ENCODE results near the gene ASRGL1.
A peak's percentile ranks its signal among the peaks of the same experiment; 100 is the strongest.

Gene ASRGL1

DNA sequence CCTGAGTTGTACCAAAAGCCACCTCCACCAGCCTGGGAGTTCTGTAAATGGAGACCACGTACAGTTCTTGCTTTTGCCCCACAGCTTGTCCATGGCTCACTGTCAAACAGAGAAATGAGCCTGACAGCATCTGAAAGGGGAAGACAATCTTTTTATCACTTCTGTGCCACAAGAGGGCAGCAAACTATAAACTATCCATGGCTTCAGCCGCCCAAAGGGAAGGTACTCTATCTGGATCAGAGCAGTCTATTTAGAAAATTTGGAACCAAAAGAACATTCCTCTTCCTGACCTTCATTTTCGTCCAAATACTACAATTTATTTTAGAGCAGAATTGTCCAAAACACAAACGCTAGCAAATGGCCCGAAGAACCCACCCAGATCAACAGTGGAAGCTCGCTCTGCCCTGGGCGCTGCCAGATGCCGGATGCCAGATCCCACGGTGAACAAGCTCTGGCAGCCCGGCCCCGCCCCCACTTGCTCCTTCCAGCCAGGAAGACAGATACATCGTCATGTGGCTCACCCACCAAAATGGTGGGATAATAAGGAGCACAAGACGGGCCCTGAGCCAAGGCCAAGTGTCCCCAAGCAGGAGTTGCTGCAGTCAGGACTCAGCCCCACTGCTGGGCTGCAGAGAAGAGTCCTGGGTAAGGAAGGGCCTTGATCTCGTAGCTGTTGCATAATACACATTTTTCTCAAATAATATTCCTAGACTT is 57.7 kb downstream of the ASRGL1 start:
- DNase-seq = peak; percentile 76

- DNase-seq = no peak
Measured at GRCh38 chr11:62395885-62396551, 58.8 kb downstream of the ASRGL1 start.

GRCh38 chr11:62398011-62398994 is 61.1 kb downstream of the ASRGL1 start:
- peak; percentile 52 for DNase-seq

- no peak for DNase-seq
Measured at GRCh38 chr11:62399172-62399877, 62.1 kb downstream of the ASRGL1 start.

DNA sequence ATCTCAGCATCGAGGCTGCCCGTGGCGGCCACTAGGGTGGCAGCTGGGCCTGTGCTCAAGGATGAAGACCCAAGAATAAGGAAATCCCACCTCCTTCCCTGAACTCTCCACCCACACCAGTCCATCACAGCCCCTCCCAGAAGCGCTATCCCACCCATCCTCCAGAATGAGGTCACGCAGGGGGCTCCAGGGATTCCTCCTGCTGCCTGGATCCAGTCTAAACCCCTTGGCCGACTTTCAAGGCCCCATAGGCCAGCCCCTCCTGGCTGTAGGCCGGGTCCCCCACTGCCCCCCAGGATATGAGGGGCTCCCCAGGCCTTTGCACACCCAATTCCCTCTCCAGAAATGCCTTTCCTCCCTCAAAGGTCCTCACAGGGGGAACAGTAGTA is 62.6 kb downstream of the ASRGL1 start:
- DNase-seq = no peak

GRCh38 chr11:62400281-62400680 is 63.0 kb downstream of the ASRGL1 start:
- no peak for DNase-seq

- no peak for DNase-seq
Measured at GRCh38 chr11:62400760-62401159, 63.5 kb downstream of the ASRGL1 start.

DNA sequence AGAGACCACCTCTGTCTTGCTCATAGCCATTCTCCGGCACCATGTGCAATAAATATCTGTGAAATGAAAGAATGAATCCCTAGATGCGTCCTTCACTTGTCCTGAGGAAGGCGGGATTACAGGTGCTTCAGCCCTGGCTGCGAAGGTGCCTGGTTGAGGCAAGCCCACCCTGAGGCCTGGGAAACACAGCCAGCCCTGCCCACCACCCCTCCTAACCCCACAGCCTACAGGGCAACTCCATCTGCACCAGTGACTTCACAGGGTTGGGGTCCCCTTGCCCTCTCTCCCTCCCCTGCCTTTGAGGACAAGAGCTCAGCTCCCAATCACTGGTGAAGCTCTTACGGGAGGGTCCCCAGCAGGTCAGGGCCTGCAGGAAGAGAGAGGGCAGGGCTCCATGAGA is 64.1 kb downstream of the ASRGL1 start:
- no peak for DNase-seq

DNA sequence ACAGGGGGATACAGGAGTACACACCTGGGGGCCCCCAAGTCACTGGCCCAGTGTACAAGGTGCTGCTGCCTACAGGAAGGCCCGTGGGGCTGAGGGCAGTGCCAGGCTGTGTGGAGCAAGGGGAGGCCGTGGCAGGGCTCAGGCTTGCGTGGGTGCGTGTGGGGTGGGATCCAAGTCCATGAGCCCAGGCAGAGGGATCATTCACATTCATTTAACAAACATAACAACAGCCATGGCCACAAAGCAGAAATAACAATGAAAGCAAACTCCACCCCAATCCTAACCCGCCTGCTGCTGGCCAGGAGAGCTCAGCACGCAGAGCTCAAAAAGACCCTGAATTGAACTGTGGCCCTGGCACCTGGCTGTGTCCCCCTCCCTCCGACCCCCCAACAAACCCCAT is 64.6 kb downstream of the ASRGL1 start:
- DNase-seq = no peak

DNA sequence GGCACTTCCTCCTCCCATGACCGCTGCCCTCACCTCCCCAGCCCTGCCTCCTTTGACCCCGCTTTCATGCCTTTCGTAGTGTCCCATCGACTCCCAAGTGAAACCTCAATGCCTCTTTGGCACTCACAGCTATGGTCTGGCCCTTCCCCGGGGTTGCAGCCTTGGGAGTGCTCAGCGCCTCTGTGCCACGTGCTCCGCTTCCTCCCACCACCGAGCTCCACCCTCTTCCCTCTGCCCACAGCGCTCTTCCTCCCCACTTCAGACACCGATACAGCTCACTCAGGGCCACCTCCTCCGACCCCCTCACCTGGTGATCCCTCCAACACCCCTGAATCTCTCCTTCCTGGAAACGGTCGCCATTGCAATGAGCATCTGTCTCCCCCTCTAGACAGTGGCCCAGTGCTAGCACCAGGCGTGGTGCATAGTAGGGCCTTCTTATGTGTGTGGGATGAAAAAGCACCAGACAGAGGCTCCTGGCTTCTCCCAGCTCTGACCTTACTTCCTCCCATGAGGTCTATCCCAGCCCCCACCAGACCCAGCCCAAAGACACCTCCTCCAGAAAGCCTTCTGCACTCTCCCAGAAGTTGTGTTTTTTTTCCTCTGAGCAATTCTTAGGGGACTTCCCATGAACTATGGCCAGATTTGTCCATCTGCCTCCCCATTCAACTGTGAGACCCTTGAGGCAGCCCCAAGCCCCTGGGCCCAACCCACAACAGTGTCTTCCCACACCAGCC is 65.1 kb downstream of the ASRGL1 start:
- DNase-seq = peak; percentile 44

DNA sequence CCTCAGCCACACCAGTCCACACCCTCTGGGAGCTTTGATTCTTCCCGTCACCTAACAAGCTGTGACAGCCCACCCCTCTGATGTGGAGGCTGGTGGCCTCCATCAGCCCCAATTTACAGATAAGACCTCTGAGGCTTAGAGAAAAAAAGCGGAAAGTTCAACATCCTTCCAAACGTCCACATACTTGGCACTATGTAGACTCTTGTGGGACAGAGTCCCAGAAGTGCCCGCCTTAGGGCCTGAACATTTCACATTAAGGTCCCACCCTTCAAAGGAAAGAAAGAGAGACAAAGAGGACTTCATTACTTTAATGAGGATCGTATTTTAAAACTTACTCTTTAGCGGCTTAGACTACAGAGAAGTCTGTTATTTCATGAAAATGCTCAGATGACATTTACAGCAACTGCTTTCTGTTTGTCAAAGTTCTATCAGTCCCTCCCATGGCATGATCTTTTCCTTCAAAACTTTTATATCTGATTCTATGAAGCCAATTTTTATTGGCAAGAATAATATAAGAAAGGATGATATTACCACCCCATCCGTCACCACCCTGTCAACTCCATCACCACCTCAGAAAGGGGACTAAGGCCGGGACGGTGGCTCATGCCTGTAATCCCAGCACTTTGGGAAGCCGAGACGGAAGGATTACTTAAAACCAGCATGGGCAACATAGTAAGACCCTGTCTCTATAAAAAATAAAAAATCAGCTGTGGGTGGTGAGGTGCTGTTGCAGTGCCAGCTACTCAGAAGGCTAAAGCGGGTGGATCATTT is 65.9 kb downstream of the ASRGL1 start:
- DNase-seq = no peak

GRCh38 chr11:62404435-62404834 is 67.2 kb downstream of the ASRGL1 start:
- DNase-seq = no peak

DNA sequence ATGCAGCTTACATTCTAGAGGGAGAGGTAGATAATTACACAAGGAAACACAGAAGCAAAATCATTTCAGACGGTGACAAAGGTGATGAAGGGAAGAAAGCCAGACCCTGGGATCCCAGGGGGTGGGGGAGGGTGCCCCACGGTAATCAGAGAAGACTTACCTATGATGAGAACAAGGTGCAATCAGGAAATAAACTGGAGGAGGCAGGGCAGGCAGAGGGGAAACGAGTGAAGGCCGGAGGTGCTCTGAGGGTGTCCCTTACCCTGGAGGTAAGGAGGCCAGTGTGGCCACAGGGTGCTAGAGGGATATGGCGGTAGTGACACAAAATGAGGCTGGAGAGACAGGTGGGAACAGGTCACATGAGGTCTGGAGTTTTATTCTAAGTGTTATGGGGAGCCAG is 67.7 kb downstream of the ASRGL1 start:
- no peak for DNase-seq

- no peak for DNase-seq
Measured at GRCh38 chr11:62406034-62406433, 68.8 kb downstream of the ASRGL1 start.

- no peak for DNase-seq
Measured at GRCh38 chr11:62409831-62410230, 72.6 kb downstream of the ASRGL1 start.

GRCh38 chr11:62410972-62411371 is 73.7 kb downstream of the ASRGL1 start:
- DNase-seq = no peak

GRCh38 chr11:62411524-62411923 is 74.3 kb downstream of the ASRGL1 start:
- DNase-seq = no peak

DNA sequence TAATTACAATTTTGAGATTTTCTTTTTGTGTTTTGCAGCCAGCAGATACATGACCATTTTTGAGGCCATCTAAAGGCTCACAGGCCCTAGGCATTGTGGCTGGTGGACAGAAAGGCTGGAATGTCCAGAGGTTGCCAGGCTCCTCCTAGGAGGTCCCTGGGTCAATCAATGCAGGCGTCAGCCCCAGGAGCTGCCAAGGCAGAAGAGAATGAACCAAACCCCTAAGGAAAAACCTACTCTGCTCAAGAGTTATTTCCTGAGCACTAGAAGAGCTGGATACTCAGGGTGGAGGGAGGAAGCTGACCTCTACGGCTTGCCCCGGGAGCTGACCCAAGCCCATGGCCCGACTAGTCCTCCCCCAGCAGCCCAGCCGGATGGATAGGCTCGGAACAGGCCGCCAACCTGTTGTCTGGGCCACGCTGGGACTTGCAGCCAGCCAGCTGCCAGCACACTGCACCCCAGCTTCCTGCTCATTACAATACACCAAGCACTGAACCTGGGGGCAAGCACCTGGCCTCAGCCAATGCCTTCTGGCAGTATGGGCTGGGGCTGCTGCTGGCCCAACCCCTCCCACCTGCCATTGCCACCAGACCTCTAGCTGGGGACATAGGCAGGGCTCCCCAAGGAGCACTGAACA is 75.9 kb downstream of the ASRGL1 start:
- DNase-seq = no peak

DNA sequence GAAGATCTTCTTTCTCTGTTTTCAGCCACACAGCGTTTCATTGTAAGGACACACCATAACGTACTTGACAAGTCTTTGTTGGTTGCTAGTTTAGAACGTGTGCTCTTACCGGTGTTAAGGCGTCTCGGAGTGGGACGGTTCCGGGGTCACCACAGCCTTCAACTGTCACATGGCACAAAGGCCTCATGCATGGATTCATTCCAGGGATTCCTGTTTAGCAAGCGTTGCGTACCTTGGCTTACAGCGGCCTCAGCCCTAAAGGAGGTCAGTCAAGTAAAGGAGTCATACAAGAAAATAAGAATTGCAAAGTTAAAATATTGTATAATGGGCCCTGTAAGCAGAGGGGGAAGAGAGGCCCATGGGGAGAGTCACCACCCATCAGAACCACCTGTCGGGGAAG is 79.3 kb downstream of the ASRGL1 start:
- no peak for DNase-seq

DNA sequence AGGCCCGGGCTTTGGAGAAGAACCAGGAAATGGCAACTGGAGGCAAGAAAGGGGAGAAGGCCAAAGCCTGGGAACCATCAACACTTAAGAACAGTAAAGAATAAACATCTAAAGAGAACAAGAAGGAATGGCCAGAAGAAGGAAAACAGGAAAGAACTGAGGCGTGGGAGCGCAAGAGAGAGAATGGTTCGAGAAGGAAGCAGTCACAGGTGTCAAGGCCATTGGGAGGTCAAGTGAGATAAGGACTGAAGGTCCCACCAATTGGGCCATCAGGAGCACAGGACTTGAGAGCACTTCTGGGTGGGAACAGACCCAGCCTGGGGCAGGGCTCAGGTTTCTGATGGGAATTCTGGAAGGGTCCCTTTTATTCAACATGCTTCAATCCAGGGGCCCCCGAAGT is 80.9 kb downstream of the ASRGL1 start:
- DNase-seq = no peak

DNA sequence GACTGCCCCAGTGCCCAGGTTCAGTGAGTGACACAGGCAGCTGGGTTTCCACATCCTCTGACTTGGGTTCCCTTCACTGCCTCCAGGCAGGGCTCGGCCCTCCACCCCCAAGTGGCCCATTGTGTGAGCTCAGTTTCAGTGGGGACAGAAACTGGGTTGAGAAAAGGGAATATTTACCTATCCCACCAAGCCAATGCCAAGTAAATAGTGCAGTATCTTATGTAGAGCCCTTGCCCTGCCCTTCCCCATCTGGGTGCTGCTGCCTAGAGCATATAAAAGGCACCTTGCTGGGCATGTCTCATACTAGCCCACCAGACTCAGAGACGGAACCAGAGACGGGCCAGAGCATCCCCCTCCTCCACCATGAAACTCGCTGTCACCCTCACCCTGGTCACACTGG is 81.5 kb downstream of the ASRGL1 start, which contains the start of gene SCGB1A1:
TSS of gene SCGB1A1 (plus strand) at position 301 of the 400 bp plus-strand sequence. CDS start at position 364, 63 bp downstream.
- DNase-seq = no peak
